IMR-90 (cell line): ENCODE measurements around the gene MYH16. TPM values are rescaled to one million over a fixed set of nuclear protein-coding genes. Genes with fewer than 3 reads are reported as not detected.
"Not testable (repeated sequence)": the region's sequence is repeated elsewhere in the genome, so short reads cannot be mapped to it uniquely, and the experiment has no call there.

Source experiments
- ATAC-seq: fragments of 200-7000 bp; cut with Tn5 transposase; 2 replicates; pipeline ENCODE4 v1.9.1; 2020; ENCODE audit warnings: low read depth, mild to moderate bottlenecking, moderate library complexity
- BruUV-seq: library from RNA; stranded (reverse); fragments of 400-500 nt; replicated peaks from 2 replicates; lab custom pipeline; 2021; lab: Mats Ljungman, UMichigan
- CTCF ChIA-PET: fragments of 300-600 bp; formaldehyde crosslinking; extraction: SDS; loops from one replicate; lab custom pipeline; 2021; ENCODE audit warnings: antibody characterized with exemption; lab: Yijun Ruan, JAX
- POLR2A ChIA-PET: fragments of 300-600 bp; sonication (Branson Sonifier 250); formaldehyde crosslinking; loops from one replicate; lab custom pipeline; 2022; ENCODE audit warnings: antibody characterized with exemption; ENCODE audit not compliant: unreplicated experiment; lab: Charles Lee
- DNase-seq: peaks from one replicate; pipeline ENCODE4 v3.0.0; 2013
- H2AFZ ChIP-seq: replicated peaks from 2 replicates; pipeline ENCODE3; 2013; ENCODE audit warnings: low read length, mild to moderate bottlenecking; ENCODE audit not compliant: poor library complexity
- H2AK5ac ChIP-seq: 2 replicates; pipeline ENCODE4 v1.6.1; 2013; ENCODE audit warnings: low read depth, low read length, inconsistent platforms
- H2AK9ac ChIP-seq: replicated peaks from 2 replicates; pipeline ENCODE3; 2013; ENCODE audit warnings: mild to moderate bottlenecking, low read depth, low read length, moderate library complexity; ENCODE audit not compliant: poor library complexity
- H2BK120ac ChIP-seq: 2 replicates; pipeline ENCODE4 v1.6.1; 2013; ENCODE audit warnings: low read depth, low read length, inconsistent platforms
- H2BK15ac ChIP-seq: 3 replicates; pipeline ENCODE4 v1.6.1; 2013; ENCODE audit warnings: low read depth, low read length, inconsistent platforms
- H2BK20ac ChIP-seq: 2 replicates; pipeline ENCODE4 v1.6.1; 2013; ENCODE audit warnings: low read depth, mild to moderate bottlenecking, inconsistent platforms, low read length, moderate library complexity
- H2BK5ac ChIP-seq: 2 replicates; pipeline ENCODE4 v1.6.1; 2013; ENCODE audit warnings: mild to moderate bottlenecking, low read depth, low read length, inconsistent platforms; ENCODE audit not compliant: poor library complexity, severe bottlenecking
- H3K14ac ChIP-seq: replicated peaks from 2 replicates; pipeline ENCODE4 v1.6.1; 2013; ENCODE audit warnings: low read depth, low read length, inconsistent platforms
- H3K18ac ChIP-seq: 2 replicates; pipeline ENCODE4 v1.6.1; 2013; ENCODE audit warnings: low read depth, low read length, control low read depth
- H3K23ac ChIP-seq: 2 replicates; pipeline ENCODE4 v1.6.1; 2013; ENCODE audit warnings: low read depth, low read length, inconsistent platforms
- H3K27ac ChIP-seq: 2 replicates; pipeline ENCODE4 v1.5.1; 2013; ENCODE audit warnings: mild to moderate bottlenecking, control low read depth, low read length; ENCODE audit not compliant: insufficient read depth
- H3K27me3 ChIP-seq: 2 replicates; pipeline ENCODE4 v1.6.1; 2013; ENCODE audit warnings: low read length; ENCODE audit not compliant: control insufficient read depth, insufficient read depth
- H3K36me3 ChIP-seq: 2 replicates; pipeline ENCODE4 v1.6.1; 2013; ENCODE audit warnings: low read length, mixed read lengths; ENCODE audit not compliant: control insufficient read depth, insufficient read depth
- H3K4ac ChIP-seq: 2 replicates; pipeline ENCODE4 v1.6.1; 2013; ENCODE audit warnings: low read depth, low read length, inconsistent platforms
- H3K4me1 ChIP-seq: 2 replicates; pipeline ENCODE4 v1.6.1; 2013; ENCODE audit warnings: low read length, mixed read lengths; ENCODE audit not compliant: control insufficient read depth, insufficient read depth
- H3K4me2 ChIP-seq: 2 replicates; pipeline ENCODE4 v1.6.1; 2013; ENCODE audit warnings: low read depth, mild to moderate bottlenecking, control low read depth, low read length, moderate library complexity
- H3K4me3 ChIP-seq: 2 replicates; pipeline ENCODE4 v1.5.1; 2013; ENCODE audit warnings: low read depth, mild to moderate bottlenecking, control low read depth, low read length, moderate library complexity; ENCODE audit not compliant: insufficient read depth
- H3K56ac ChIP-seq: 2 replicates; pipeline ENCODE4 v1.6.1; 2013; ENCODE audit warnings: low read length, inconsistent platforms; ENCODE audit not compliant: insufficient read depth; ENCODE audit errors: extremely low read depth
- H3K79me1 ChIP-seq, 2 experiments: 2 replicates each; pipeline ENCODE4 v1.6.1; 2013; ENCODE audit warnings: low read length in 2 of 2, inconsistent platforms in 1 of 2, low read depth in 1 of 2
- H3K9ac ChIP-seq: 2 replicates; pipeline ENCODE4 v1.6.1; 2013; ENCODE audit warnings: low read depth, low read length, control low read depth
- H3K9me1 ChIP-seq: 2 replicates; pipeline ENCODE4 v1.6.1; 2013; ENCODE audit warnings: low read length, inconsistent platforms; ENCODE audit not compliant: insufficient read depth
- H3K9me3 ChIP-seq: 2 replicates; pipeline ENCODE4 v1.6.1; 2013; ENCODE audit warnings: low read length; ENCODE audit not compliant: control insufficient read depth, insufficient read depth
- H4K20me1 ChIP-seq: 2 replicates; pipeline ENCODE4 v1.6.1; 2013; ENCODE audit warnings: low read length, inconsistent platforms; ENCODE audit not compliant: insufficient read depth
- H4K5ac ChIP-seq: 2 replicates; pipeline ENCODE4 v1.6.1; 2013; ENCODE audit warnings: mild to moderate bottlenecking, low read depth, low read length, control low read depth
- H4K8ac ChIP-seq, 2 experiments: 2 replicates each; pipeline ENCODE4 v1.6.1; 2013; ENCODE audit warnings: low read depth in 2 of 2, low read length in 2 of 2, control low read depth in 1 of 2, inconsistent platforms in 1 of 2
- H4K91ac ChIP-seq: 2 replicates; pipeline ENCODE4 v1.6.1; 2013; ENCODE audit warnings: low read depth, low read length, inconsistent platforms; ENCODE audit not compliant: insufficient read depth
- BHLHE40 ChIP-seq: fragments of 150-350 bp; IDR thresholded peaks from 2 replicates; pipeline ENCODE4 v1.6.1; 2016; ENCODE audit warnings: mild to moderate bottlenecking, low read depth, low read length
- ELK1 ChIP-seq: fragments of 150-350 bp; IDR thresholded peaks from 2 replicates; pipeline ENCODE4 v1.6.1; 2016; ENCODE audit warnings: low read depth, mild to moderate bottlenecking, low read length, moderate library complexity, borderline replicate concordance
- FOS ChIP-seq: fragments of 150-350 bp; IDR thresholded peaks from 2 replicates; pipeline ENCODE4 v1.6.1; 2016; ENCODE audit warnings: low read depth, low read length
- POLR2A ChIP-seq: IDR thresholded peaks from 2 replicates; pipeline ENCODE4 v1.6.1; 2012; ENCODE audit warnings: mild to moderate bottlenecking, low read depth, low read length
- WGBS, 2 experiments: methylation state at CpG; one replicate each; pipeline versions ENCODE4 v1.1.5 to v1.1.7; 2013; ENCODE audit warnings: missing lambda C conversion rate in 2 of 2; ENCODE audit not compliant: insufficient read length in 1 of 2; ENCODE audit errors: extremely low coverage in 2 of 2; 5-methylcytosine and 5-hydroxymethylcytosine counted together
- dilution Hi-C: fragments of 300-500 bp; cut with HindIII; formaldehyde crosslinking; loops from one replicate; pipeline ENCODE4 v1.14.3; 2018; ENCODE audit warnings: low sequenced_read_pairs; ENCODE audit not compliant: unreplicated experiment
- in situ Hi-C: fragments of 300-500 bp; cut with MboI; formaldehyde crosslinking; loops from 3 replicates; pipeline ENCODE4 v1.14.3; 2019; ENCODE audit warnings: low sequenced_read_pairs, inconsistent platforms, mixed read lengths
- intact Hi-C: fragments of 100-400 bp; cut with micrococcal nuclease; formaldehyde crosslinking; loops from 2 replicates; pipeline ENCODE4 v1.10.0; 2022
- polyA plus RNA-seq, 3 experiments: library from polyadenylated mRNA; depleted of rRNA; stranded (reverse); fragments of >200 nt; gene quantifications; 2 replicates each; pipeline ENCODE4 v1.2.3, GENCODE V29; 2012; ENCODE audit warnings: low replicate concordance in 1 of 3
- total RNA-seq: library from RNA; depleted of rRNA; stranded (reverse); fragments of >200 nt; gene quantifications from 2 replicates; pipeline ENCODE4 v1.2.3, GENCODE V29; 2012

The MYH16 gene
- total and polyA plus RNA-seq, 2 of the 4 experiments (the other 2 are of a cell fraction) = 0.09 to 0.18 TPM

- in situ Hi-C loops = no loop called here
- CTCF ChIA-PET = no interaction called here
- dilution Hi-C loops = no loop called here
Measured at GRCh38 chr7:99235925-99236324, 36.7 kb upstream of the MYH16 start.

GRCh38 chr7:99237876-99238275, 34.8 kb upstream of the MYH16 start:
- in situ Hi-C loops, H2BK15ac ChIP-seq, ATAC-seq, dilution Hi-C loops, DNase-seq, H3K23ac ChIP-seq, H3K79me1 ChIP-seq, H4K5ac ChIP-seq, H2BK5ac ChIP-seq, H3K4me3 ChIP-seq, H2BK20ac ChIP-seq, H3K18ac ChIP-seq, H2AFZ ChIP-seq, H3K4me2 ChIP-seq, H3K4ac ChIP-seq, BruUV-seq, H2AK9ac ChIP-seq, POLR2A ChIA-PET, H4K91ac ChIP-seq, H3K14ac ChIP-seq, H2BK120ac ChIP-seq, H3K9me1 ChIP-seq, H3K27ac ChIP-seq, H4K8ac ChIP-seq, H3K36me3 ChIP-seq, H3K9me3 ChIP-seq, H3K4me1 ChIP-seq, H3K56ac ChIP-seq, H3K9ac ChIP-seq, intact Hi-C loops, H4K20me1 ChIP-seq, H2AK5ac ChIP-seq: not testable (repeated sequence)
- no CpG with 5 or more reads among the region's 1 CpG for WGBS, 2 experiments
- H3K27me3 ChIP-seq = peaks cover 11% of the 10 kb centered on the region
- CTCF ChIA-PET = interaction anchor here (1.8 kb wide), 1 partner anchor 10 kb away, joined by 4 read pairs; no protein-coding TSS in a partner anchor

More at GRCh38 chr7:99235925-99236324, 36.7 kb upstream of the MYH16 start:
- Histone ChIP-seq H4K5ac (no peak overlapping the region), H3K9me1 (no peaks in the 10 kb centered on the region), H3K4ac (no peak overlapping the region), H3K18ac (no peak overlapping the region), H2AK9ac (no peak overlapping the region), H3K27ac (no peak overlapping the region), H3K4me2 (no peak overlapping the region), H2AFZ (no peak overlapping the region), H2BK20ac (no peak overlapping the region), H3K4me3 (no peak overlapping the region), H4K91ac (no peak overlapping the region), H2BK120ac (no peak overlapping the region), H4K20me1 (no peaks in the 10 kb centered on the region), H2AK5ac (no peak overlapping the region), H3K23ac (no peak overlapping the region), H3K56ac (no peak overlapping the region), H2BK5ac (no peak overlapping the region), H3K4me1 (no peaks in the 10 kb centered on the region), H2BK15ac (no peak overlapping the region), H3K79me1 (no peaks in the 10 kb centered on the region), H3K27me3 (peaks cover 9% of the 10 kb centered on the region), H4K8ac (no peak overlapping the region), H3K9me3 (peaks cover 3% of the 10 kb centered on the region; the same call in 1 of the 2 replicates), H3K9ac (no peak overlapping the region), H3K36me3 (no peaks in the 10 kb centered on the region), H3K14ac (no peak overlapping the region)
- no peak for TF ChIP-seq ELK1
- TF ChIP-seq FOS = no peak
- no peak for TF ChIP-seq POLR2A
- no peak for TF ChIP-seq BHLHE40
- no CpG with 5 or more reads among the region's 12 CpGs for WGBS, 2 experiments
- POLR2A ChIA-PET = no interaction called here
- intact Hi-C loops = no loop called here
- DNase-seq = no peak
- BruUV-seq = no TSS peak
- ATAC-seq = no peak
